Adrenal gland (tissue), 12 donors: ENCODE data around the gene CDC14B. TPM values are rescaled to one million over a fixed set of nuclear protein-coding genes. Genes with fewer than 3 reads are reported as not detected.

ENCODE experiments used
- DNase-seq, 7 donors: peaks; one replicate each; pipeline ENCODE4 v3.0.0-alpha.2; 2019 to 2020
- H3K27ac ChIP-seq, 5 donors: fragments of 200-600 bp; sonication (generic) in 4 of 5; 1 replicate in 3 of 5; 2 replicates in 2 of 5; pipeline versions ENCODE4 v1.5.1 to v1.8.0; 2016 to 2020; ENCODE audit warnings: mild to moderate bottlenecking in 1 of 5
- H3K27me3 ChIP-seq: fragments of 200-600 bp; 2 replicates; pipeline ENCODE4 v1.8.0; 2021
- H3K36me3 ChIP-seq, 2 donors: fragments of 200-600 bp; replicated peaks in 1 of 2; 1 replicate in 1 of 2; 2 replicates in 1 of 2; pipeline versions ENCODE4 v1.5.1 to v1.8.0; 2018 to 2022
- H3K4me1 ChIP-seq, 2 donors: fragments of 200-600 bp; replicated peaks in 1 of 2; 1 replicate in 1 of 2; 2 replicates in 1 of 2; pipeline versions ENCODE4 v1.5.1 to v1.8.0; 2018 to 2021
- H3K4me3 ChIP-seq, 4 donors: fragments of 200-600 bp; sonication (generic) in 3 of 4; one replicate each; pipeline ENCODE4 v1.5.1; 2016 to 2018
- H3K9me3 ChIP-seq, 3 donors: fragments of 200-600 bp; sonication (generic) in 1 of 3; replicated peaks in 1 of 3; 1 replicate in 2 of 3; 2 replicates in 1 of 3; pipeline versions ENCODE4 v1.5.1 to v1.8.0; 2016 to 2021
- POLR2A ChIP-seq, 2 donors: fragments of 450-650 bp; IDR thresholded peaks; one replicate each; pipeline ENCODE4 v1.6.1; 2017; ENCODE audit warnings: antibody characterized with exemption in 2 of 2, mild to moderate bottlenecking in 2 of 2, moderate library complexity in 1 of 2
- WGBS, 4 donors: extraction: QIAGEN DNeasy Blood & Tissue Kit in 2 of 4; methylation state at CpG; one replicate each; pipeline versions ENCODE4 v1.1.5 to v1.1.7; 2013 to 2017; 5-methylcytosine and 5-hydroxymethylcytosine counted together
- intact Hi-C, 2 donors: fragments of 100-400 bp; cut with DNase I; formaldehyde crosslinking; loops; one replicate each; pipeline versions ENCODE4 v1.14.1 to v1.15.0; 2022 to 2023
- polyA plus RNA-seq, 3 donors: library from polyadenylated mRNA; stranded (reverse); fragments of 200-250 nt in 2 of 3; fragments of 350-450 nt in 1 of 3; fragmentation: Illumina TruSeq in 1 of 3; extraction: RNeasy Lipid Tissue Mini Kit (QIAGEN cat#74804) in 1 of 3; gene quantifications; one replicate each; pipeline ENCODE4 v1.2.3, GENCODE V29; 2013 to 2014
- total RNA-seq, 9 donors: library from RNA; depleted of rRNA in 4 of 9; stranded (reverse); fragments of >200 nt in 4 of 9; fragments of 120-200 nt in 1 of 9; fragmentation: NEBNext Ultra II Directional in 1 of 9; extraction: Animal tissue kit (Norgen Biotek cat#: 25700) in 1 of 9; gene quantifications; one replicate each; pipeline versions ENCODE4 v1.1.0 to v1.2.4, GENCODE V29; 2013 to 2023
- TF ChIP-seq, protein P1 (sequence below), 6 experiments: fragments of 450-650 bp in 4 of 6; fragments of 200-600 bp in 2 of 6; sonication (generic) in 1 of 6; IDR thresholded peaks; 1 replicate in 5 of 6; 2 replicates in 1 of 6; pipeline versions ENCODE4 v1.5.1 to v1.8.0; 2016 to 2021; ENCODE audit warnings: antibody characterized with exemption in 6 of 6, mild to moderate bottlenecking in 2 of 6, moderate library complexity in 1 of 6
- donor health status: healthy with polysubstance abuse.
- donor health status: Bipolar disorder and iron deficiency.
- donor health status: DM: yes; HTN: yes; CAD: no.
- donor health status: DM: no; HTN: no; CAD: no.
- donor health status: DM: no; HTN: no; CAD: no.
- donor health status: DM: yes; HTN: yes; CAD: no.

The CDC14B gene
- total and polyA plus RNA-seq, 12 donors, result 2.1 to 19.1 (median 10.2) TPM

DNA sequence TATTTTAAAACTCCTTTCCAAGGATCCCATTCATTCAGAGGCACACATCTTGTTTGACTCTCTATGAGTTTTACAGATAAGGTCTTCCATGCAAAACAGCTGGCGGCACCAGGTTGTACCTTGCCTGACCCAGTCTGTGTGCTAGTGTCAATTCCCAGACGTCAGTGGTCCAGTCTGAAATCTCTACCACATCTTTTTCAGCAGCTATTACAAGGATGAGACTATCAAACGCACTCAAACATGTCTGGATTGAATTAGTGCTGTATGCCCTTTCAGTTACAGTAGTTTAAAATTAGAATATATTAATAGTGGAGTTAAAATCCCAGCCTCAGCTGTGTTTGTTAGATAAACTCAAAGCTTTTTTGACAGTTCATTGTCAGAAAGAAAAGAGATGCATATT, 11.7 kb downstream of the CDC14B start:
- peaks cover 0 to 20% of the 10 kb centered on the region in 2 donors for H3K4me1 ChIP-seq

DNA sequence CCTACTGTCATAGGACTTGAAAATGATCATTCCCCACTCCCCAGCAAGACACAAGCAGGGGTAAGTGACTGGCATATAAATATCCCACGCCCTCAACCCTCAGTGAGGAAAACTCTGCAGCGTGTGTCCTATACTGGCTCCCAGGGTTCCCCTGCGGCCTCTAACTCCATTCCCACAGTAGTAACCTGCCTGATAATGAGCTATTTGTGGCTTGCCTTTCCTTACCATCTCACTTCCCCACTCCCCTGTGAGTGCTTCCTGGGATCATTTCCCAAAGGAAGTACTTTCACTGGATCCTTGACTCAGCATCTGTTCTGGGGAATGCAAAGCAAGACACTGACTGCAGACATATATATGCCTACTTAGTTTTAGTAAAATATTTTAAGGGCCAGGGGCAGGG, 14.3 kb downstream of the CDC14B start:
- TF ChIP-seq, protein P1, sequence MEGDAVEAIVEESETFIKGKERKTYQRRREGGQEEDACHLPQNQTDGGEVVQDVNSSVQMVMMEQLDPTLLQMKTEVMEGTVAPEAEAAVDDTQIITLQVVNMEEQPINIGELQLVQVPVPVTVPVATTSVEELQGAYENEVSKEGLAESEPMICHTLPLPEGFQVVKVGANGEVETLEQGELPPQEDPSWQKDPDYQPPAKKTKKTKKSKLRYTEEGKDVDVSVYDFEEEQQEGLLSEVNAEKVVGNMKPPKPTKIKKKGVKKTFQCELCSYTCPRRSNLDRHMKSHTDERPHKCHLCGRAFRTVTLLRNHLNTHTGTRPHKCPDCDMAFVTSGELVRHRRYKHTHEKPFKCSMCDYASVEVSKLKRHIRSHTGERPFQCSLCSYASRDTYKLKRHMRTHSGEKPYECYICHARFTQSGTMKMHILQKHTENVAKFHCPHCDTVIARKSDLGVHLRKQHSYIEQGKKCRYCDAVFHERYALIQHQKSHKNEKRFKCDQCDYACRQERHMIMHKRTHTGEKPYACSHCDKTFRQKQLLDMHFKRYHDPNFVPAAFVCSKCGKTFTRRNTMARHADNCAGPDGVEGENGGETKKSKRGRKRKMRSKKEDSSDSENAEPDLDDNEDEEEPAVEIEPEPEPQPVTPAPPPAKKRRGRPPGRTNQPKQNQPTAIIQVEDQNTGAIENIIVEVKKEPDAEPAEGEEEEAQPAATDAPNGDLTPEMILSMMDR (IDR thresholded peaks at IDR 0.05), result no peak
- no peak for TF ChIP-seq POLR2A (IDR thresholded peaks at IDR 0.05)
- no peaks in the 10 kb centered on the region for H3K4me1 ChIP-seq
- 83 to 90% (median 88%) methylated on average over 3 of the region's 3 CpGs for WGBS, 4 donors
- no peak for DNase-seq
- no peaks in the 10 kb centered on the region for H3K36me3 ChIP-seq
- no peak overlapping the region for H3K27ac ChIP-seq
- intact Hi-C loops, result no loop called here
- H3K27me3 ChIP-seq, result no peaks in the 10 kb centered on the region
- H3K9me3 ChIP-seq, result no peaks in the 10 kb centered on the region
- H3K4me3 ChIP-seq, result no peak overlapping the region

More for the DNA sequence above, 11.7 kb downstream of the CDC14B start:
- H3K36me3 ChIP-seq, result no peaks in the 10 kb centered on the region
- 78 to 89% (median 85%) methylated on average over 3 of the region's 3 CpGs for WGBS, 4 donors
- TF ChIP-seq POLR2A (IDR thresholded peaks at IDR 0.05), result no peak
- TF ChIP-seq, protein P1 (IDR thresholded peaks at IDR 0.05), result no peak
- no peak overlapping the region for H3K4me3 ChIP-seq
- DNase-seq, result peak in 1 of 7 donors; percentile 78
- H3K27me3 ChIP-seq, result no peaks in the 10 kb centered on the region
- H3K27ac ChIP-seq, result no peak overlapping the region
- intact Hi-C loops, result no loop called here
- H3K9me3 ChIP-seq, result no peaks in the 10 kb centered on the region

DNA sequence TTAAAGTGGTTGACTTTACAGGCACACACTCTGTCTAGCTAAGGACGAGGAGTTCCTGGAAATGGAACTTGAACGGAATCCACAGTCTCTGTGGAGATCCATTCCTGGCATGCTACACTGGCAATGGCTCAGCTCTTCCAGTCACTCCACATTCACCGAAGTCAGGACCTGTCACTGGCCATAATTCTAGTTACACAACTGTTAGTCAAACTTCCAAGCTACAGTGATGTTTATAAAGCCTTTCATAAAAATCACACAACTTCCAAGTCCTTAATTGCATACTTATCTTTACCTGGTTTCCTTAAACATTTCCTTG, 15.7 kb downstream of the CDC14B start:
- H3K4me3 ChIP-seq, result no peak overlapping the region
- DNase-seq, result peak in 6 of 7 donors; percentile 34 to 65 (median 47)
- TF ChIP-seq POLR2A (IDR thresholded peaks at IDR 0.05), result no peak
- TF ChIP-seq, protein P1 (IDR thresholded peaks at IDR 0.05), result no peak
- H3K9me3 ChIP-seq, result no peaks in the 10 kb centered on the region
- peak overlapping the region in 2 of 5 donors; percentile 53 to 61 for H3K27ac ChIP-seq
- H3K36me3 ChIP-seq, result no peaks in the 10 kb centered on the region
- intact Hi-C loops, result no loop called here
- H3K27me3 ChIP-seq, result no peaks in the 10 kb centered on the region
- H3K4me1 ChIP-seq, result no peaks in the 10 kb centered on the region
- WGBS, 4 donors, result 45 to 64% (median 48%) methylated on average over 3 of the region's 3 CpGs

DNA sequence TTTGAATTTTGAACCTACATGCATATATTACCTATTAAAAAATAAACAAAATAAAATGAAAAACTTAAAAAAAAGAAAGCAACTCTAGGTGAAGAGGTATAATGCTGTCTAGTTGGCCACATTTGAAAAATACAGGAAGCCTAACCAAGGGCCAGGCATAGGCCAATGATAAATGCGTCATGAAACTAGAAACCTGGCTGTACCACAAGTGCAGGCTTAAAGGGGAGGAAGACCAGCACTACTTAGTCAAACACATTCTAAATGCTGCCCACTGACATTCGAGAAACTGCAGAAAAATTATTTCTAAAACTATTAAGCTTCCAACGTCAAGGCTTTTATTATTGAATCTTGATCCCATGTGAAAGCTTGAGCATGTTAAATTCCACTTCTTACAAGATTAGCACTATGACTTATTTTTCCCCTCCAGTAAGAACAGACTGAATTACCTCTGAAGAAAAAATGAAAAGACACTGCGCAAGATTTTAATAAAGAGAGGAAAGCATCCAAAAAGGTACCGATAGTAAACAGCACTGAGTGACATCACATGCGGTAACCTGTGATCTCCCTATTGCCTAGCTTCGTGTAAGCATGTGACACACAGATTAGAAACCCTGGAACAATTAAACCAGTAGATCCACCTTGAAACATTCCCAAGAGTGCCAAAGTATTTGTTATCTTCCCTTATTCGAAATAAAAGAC, 16.2 kb downstream of the CDC14B start:
- Histone ChIP-seq H3K27ac (peak overlapping the region in 2 of 5 donors; percentile 53 to 61), H3K36me3 (no peaks in the 10 kb centered on the region), H3K4me1 (no peaks in the 10 kb centered on the region), H3K27me3 (no peaks in the 10 kb centered on the region), H3K4me3 (no peak overlapping the region), H3K9me3 (no peaks in the 10 kb centered on the region)
- WGBS, 4 donors, result 79 to 85% (median 82%) methylated on average over 8 of the region's 8 CpGs
- DNase-seq, result no peak
- intact Hi-C loops, result no loop called here
- TF ChIP-seq, protein P1 (IDR thresholded peaks at IDR 0.05), result no peak
- no peak for TF ChIP-seq POLR2A (IDR thresholded peaks at IDR 0.05)
